HT1080 (cell line): ENCODE data around the gene IQCE. TPM values are rescaled to one million over a fixed set of nuclear protein-coding genes. Genes with fewer than 3 reads are reported as not detected.
"Not testable (repeated sequence)": the region's sequence is repeated elsewhere in the genome, so short reads cannot be mapped to it uniquely, and the experiment has no call there.

Source experiments
- DNase-seq: peaks from one replicate; pipeline ENCODE4 v3.0.0-alpha.2; 2015; ENCODE audit warnings: low read depth
- total RNA-seq: library from RNA; depleted of rRNA; stranded (reverse); fragments of >200 nt; shearing (Covaris generic); gene quantifications from 2 replicates; pipeline ENCODE4 v1.2.3, GENCODE V29; 2014

IQCE gene
- total RNA-seq, 1 experiment from 2014 or later: 5.2 TPM

DNA sequence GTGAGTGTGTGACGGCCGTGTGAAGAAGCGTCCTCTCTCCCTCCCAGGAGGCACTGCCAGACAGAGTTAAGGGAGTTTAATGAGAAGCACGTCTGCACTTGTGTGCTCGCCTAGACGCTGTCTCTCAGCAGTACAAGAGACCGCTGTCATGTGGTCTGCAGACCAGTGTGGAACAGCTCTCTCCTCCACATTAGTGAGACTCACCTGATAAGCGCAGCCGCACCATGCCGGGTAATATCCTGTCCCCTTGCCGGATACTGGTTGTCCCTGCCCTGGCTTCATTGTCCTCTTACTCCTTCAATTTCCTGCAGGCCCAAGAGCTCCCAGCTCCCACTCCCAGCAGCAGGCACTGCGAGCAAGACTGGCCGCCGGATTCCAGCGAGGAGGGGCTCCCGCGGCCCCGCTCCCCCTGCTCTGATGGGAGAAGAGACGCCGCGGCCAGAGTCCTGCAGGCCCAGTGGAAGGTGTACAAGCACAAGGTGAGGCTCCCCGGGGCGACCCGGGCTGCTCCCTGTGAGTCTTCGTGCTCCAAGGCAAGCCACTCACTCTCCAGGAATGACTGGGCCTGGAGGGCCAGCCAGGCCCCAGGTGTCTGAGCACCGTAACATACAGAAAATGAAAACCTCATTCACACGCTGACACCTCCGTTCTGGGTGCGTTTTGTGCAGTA lies 39.5 kb downstream of the IQCE start:
- no peak for DNase-seq

DNA sequence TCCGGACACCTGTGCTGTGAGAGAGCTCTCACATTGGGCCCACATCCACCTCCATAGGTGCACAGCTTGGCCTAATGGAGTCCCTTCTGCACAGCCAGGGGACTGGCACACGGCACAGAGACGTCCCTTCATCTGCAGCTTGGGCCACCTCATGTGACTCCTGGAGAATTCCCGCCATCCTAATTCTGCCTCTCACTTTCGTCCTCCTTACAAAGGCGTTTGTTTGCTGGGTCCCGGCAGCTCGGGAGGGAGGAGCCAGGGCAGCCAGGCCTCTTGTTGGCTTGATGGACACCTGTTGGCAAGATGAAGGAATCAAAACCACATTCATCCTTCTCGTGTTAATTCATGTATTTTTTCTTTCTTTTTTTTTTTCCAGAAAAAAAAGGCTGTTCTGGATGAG lies 42.3 kb downstream of the IQCE start:
- no peak for DNase-seq

GRCh38 chr7:2601907-2602306 lies 43.1 kb downstream of the IQCE start:
- no peak for DNase-seq

- DNase-seq: no peak
Observed at GRCh38 chr7:2602406-2603043, 43.7 kb downstream of the IQCE start.

DNA sequence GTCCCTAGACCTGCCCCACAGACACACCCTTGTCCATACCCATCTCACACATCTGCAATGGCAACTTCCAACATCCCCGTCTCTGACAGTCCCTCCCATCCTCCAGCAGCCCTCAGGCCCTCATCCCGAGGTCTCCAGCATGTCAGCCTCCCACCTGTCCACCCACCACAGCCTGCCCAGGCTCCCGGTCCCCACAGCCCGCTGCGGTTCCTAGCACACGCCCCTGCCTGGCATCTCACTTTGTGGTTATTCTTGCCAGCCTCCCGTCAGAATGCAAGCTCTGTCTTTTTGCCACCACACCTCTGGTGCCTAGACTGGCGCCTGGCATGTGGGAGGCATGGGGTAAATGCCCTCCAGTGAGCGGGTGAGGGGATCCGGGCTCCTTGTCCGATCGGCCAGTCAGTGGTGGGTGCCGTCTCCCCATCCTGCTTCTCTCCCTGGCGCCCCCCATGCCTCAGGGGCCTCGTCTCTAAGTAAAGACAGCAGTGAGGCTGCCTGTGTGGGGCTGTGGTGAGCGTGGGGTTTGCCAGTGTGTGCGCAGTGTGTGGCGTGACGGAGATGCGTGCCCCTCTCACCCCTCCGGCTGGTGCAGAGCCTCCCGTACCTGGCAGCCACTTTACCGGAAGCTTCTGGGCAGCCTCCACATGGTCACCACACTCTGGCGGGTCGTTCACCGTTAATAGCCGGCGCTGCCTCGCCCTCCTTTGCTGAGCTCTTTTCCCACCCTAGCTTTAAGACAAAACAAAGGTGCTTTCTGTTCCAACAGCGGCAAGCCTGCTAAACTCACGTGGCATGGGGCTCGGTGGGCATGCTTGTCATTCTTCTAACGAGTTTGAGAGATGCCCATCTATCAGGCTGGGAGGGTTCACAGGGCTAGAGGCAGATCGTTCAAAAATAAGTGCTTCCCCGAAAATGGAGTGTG lies 44.5 kb downstream of the IQCE start:
- DNase-seq: no peak

DNA sequence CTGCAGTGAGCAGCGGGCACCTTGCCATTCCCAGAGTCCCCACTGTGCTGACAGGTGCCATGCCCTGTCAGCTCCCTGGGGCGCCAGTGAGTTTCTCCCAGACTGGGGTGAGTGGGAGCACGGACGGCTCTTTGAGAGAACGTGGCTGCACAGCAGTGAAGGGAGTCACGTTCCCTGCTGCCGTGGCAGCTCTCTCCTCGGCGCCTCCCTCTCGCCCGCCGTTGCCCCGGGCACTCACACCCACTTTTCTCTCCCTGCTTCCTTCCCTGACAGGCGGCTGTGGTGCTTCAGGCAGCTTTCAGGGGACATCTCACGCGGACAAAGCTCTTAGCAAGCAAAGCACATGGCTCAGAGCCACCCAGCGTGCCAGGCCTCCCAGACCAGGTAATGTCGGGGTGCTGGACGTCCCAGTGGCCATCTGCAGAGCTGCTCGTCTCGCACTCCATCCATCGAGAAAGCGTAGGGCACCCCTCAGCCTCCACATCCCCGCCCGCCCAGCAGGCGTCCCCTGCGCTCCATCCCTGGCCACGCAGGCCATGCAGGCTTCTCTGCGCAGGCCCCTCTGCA lies 45.9 kb downstream of the IQCE start:
- no peak for DNase-seq

- DNase-seq: no peak
Observed at GRCh38 chr7:2605608-2606538, 47.1 kb downstream of the IQCE start.

DNA sequence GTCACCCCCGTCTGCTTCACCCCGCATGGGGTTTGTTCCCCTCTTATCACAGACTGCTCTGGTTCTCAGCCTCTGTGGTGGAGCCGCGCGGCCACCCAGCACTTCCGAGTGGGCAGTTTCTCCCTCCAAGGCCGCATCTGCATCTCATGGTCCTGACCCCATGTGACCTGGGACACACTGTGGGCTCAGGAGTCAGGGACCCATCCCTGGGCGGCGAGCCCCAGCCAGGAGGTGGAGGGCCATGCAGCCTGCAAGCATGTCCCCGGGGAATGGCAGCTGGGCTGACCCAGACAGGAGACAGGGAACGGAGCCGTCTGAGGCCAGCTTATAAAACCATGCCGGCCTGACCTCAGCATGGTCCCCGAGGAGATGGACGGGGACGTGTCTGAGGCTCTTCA lies 47.8 kb downstream of the IQCE start:
- DNase-seq: no peak

DNA sequence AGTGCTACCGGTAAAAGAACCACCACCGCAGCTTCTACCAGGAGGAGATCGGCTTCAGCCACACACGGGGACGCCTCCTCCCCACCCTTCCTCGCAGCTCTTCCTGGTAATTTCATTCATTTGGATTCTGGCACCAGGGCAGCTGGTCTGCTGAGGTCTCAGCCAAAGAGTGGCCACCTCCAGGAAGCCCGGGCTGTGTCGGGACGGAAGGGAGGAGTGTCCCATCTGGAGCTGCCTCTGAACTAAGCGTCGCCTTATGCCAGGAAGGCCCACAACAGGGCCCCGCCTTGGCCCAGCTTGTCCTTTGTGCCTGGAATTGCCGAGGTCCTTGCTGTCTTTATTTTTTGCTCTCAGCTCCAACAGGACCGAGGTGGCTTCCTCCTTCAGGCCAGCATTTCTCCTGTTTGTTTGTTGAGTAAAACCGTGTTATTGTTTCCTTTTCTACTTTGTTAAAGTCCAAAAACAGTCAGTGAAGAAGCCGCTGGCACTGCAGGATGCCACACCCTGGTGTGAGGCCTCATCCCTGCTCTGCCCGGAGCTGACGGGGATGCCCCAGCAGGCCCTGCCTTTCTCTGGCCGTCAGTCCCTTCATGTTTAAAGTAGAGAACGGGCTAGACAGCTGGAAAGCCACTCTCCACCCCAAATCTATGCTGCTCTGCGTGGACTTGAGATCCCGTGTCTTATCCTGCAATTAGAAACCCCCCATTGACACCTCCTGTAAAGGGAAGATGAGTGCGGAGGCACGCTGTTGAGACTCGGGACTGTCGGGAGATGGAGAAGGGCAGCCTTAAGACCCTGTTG lies 48.5 kb downstream of the IQCE start:
- no peak for DNase-seq

GRCh38 chr7:2607923-2608904 lies 49.4 kb downstream of the IQCE start:
- no peak for DNase-seq

DNA sequence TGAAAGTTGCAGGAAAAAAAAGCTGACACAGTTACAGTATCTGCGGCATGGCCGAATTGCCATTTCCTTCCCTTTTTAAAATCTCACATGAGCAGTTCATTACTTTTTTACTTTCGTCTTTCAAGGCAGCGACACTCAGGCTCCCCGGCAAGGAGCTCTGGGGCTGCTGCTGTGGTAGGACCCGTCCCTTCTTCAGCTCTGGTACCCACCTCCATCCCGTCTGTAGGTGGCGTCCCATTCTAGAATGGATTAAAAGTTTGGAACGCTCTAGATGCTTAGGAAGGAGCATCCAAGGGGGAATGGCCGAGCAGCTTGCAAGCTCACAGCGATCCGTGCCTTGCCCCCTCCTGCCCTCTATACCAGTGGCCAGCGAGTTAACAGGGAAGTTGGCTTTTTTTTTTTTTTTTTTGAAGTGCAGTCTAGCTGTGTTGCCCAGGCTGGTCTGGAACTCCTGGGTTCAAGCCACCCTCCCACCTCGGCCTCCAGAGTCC lies 50.2 kb downstream of the IQCE start:
- DNase-seq: peak; percentile 16

- not testable (repeated sequence) for DNase-seq
Observed at GRCh38 chr7:2609646-2610045, 50.9 kb downstream of the IQCE start.

- DNase-seq: no peak
Observed at GRCh38 chr7:2610466-2610865, 51.7 kb downstream of the IQCE start.

DNA sequence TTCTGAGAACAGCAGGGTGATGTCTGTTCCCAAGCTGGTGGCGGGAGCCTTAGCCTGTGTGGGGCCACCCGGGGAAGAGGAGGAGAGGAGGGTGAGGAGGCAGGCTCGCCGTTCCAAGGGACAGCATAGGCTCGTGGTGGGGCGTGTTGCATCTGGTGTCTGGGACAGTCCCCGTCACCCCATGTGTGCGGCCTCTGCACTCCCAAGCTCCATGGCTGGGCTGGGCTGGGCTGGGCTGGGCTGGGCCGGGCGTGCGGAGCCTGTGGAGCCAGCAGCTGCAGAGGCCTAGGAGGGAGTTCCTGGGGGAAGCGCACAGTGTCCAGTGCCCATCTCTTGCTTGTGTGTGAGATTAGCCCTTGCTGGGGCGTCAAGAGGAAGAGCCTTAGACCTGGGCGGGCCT lies 52.1 kb downstream of the IQCE start:
- DNase-seq: no peak

DNA sequence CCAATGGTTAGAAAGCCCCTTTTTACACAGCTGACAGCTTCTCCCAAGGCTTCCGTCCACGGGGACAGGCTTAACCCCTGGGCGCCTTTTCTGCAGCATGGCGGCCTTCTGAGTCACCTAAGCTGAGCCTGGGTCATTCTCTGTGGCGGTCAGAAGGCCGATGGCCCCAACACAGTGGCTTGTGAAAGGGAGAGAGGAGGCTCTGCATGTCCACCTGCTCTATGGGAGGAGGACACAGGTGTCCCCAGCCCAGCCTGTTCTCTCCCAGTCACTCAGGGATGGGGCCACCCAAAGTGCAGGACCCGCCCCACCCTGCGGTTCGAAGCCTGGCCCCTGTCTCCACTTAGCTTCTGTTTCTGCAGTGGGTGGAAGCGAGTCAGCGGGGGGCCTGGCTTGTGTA lies 52.6 kb downstream of the IQCE start:
- no peak for DNase-seq

- DNase-seq: no peak
Observed at GRCh38 chr7:2611922-2612321, 53.1 kb downstream of the IQCE start.

- no peak for DNase-seq
Observed at GRCh38 chr7:2612445-2613097, 53.8 kb downstream of the IQCE start.
